HG03432 (cell line): ENCODE data around the gene TMEM151B.

ENCODE experiments used
- ATAC-seq: cut with Tn5 transposase; IDR thresholded peaks from one replicate; pipeline ENCODE4 v1.9.1; 2021; ENCODE audit warnings: mild to moderate bottlenecking, moderate library complexity; ENCODE audit not compliant: unreplicated experiment

The TMEM151B gene

GRCh38 chr6:44263354-44264100, 6.7 kb upstream of the TMEM151B start:
- ATAC-seq: no peak

DNA sequence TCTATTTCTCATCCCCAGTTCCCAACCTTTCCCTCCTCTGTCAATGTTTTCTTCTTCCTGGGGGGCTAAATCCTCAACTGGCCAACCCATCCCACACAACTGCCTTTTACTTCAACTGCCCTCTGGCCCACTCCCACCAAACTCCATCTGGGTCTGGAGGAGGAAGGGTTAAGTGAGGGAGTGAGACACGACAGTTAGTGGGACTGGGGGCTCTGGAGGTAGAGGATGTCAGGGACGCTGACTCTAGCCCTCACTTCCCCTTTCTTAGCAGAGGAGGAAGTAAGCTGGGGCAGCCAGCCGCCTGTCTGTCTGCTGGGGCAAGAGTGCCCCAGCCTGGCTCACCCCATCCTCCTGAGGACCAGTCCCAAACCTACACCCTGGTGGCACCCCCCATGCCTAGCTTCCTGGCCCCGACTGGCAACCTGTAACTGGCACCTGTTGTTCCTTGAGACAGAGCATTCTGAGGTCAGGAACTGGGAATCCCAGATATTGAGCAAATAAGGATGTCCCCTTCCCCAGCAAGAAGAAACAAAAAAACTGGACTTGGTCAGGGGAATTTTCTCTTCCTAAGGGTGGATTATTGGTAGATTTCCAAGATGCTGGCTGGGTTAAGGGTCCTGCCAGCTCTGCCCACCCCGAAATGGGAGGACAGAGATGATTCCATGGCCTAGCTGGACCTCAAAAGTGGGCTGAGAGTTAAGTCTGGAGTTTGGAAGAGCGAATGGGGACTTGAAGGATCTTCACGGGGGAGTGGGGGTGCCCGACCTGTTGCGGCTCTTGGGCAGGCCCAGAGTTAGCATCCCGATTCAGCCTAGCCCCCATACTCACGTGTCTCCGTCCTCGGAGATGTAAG, 5.9 kb upstream of the TMEM151B start:
- peak; percentile 27 for ATAC-seq

- peak; percentile 53 for ATAC-seq
Measured at GRCh38 chr6:44265007-44265721, 5.1 kb upstream of the TMEM151B start, which contains the start of gene NFKBIE. Gene NFKBIE, minus strand, starts transcription at chr6:44265551. Its CDS starts 205 bp downstream, at chr6:44265346.

DNA sequence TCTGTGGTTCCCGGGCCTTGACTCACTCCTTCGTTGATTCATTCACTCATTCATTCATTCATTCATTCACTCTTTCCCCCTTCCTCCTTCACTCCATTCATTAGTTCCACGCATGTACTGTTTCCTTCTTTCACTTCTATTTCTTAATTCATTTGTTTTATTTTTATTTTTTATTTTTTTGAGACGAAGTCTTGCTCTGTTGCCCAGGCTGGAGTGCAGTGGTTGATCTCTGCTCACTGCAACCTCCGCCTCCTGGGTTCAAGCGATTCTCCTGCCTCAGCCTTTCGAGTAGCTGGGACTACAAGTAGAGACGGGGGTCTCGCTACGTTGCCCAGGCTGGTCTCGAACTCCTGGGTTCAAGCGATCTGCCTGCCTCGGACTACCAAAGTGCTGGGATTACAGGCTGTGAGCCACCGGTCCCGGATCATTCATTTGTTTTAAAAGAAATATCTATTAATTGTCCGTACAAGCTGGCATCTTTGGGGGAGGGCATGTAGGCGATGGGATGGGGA, 4.5 kb upstream of the TMEM151B start:
- no peak for ATAC-seq

DNA sequence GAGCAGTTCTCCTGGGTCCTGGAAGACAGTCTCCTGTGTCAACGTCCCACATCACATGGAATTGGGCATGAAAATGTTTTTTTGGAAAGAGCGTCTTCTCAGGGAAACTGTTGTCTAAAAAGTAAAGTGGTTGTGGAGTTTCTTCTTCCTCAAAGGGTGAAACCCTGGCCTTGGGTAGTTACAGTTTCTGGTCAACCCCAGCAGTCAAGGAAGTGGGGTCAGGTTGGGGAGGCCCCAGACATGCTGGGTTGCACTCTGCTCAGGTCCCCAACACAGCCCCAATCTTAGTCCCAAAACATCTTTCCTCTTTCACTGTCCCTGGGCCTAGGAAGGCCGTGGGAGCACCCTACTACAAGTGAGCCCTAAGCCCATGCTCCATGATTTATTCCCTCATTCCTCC, 3.9 kb upstream of the TMEM151B start:
- peak; percentile 25 for ATAC-seq

DNA sequence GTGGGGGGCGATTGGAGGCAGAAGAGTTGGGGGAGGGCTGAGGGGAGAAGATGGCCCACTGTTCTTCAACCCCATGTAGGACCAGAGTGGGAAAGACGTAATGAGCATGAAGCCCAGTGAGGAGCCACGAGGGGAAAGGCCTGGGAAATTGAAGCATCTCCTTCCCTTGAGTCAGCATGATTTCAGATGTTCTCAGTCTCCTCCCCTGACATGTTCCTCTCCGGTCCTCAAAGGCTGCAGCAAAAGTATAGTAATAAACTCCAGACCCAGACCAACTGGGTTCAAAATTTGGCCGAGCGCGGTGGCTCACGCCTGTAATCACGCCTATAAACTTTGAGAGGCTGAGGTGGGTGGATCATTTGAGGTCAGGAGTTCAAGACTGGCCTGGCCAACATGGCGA, 3.0 kb upstream of the TMEM151B start:
- ATAC-seq: no peak

- no peak for ATAC-seq
Measured at GRCh38 chr6:44268095-44268628, 2.1 kb upstream of the TMEM151B start.

DNA sequence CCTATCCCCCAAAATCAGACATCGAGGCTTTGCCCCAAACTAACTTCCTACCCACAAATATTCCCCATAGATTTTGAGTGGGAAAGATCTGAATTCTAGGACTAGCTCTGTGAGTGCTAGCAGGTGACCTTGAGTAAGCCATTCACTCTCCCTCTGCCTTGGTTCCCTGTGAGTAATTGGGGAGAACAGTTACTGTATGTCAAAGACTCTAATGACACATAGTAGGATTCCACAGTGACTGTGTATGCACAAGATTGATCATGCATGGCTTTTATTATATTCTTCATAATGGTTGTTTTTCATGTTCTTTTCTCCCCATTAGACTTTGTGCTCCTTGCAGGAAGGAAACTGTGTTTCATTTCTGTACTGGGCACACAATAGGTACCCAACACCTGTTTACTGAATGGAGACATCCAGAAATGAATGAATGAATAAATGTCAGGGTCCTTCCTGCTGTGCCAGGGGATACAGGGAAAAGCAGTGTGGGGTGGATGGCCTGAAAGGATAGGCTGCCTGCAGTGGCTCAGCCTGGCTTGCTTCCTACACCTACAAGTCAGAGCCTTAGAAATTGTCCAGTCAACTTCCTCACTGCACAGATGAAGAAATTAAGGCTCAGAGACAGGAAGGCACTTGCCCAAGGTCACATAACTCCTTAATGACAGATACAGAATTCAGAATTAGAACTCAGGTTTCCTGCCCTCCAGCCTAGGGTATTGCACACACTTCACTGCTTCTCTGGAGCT, 901 bp upstream of the TMEM151B start:
- ATAC-seq: no peak

- no peak for ATAC-seq
Measured at GRCh38 chr6:44270526-44271405, 516 bp downstream of the TMEM151B start.

GRCh38 chr6:44271406-44271723, 1.1 kb downstream of the TMEM151B start:
- no peak for ATAC-seq

- no peak for ATAC-seq
Measured at GRCh38 chr6:44271914-44272313, 1.7 kb downstream of the TMEM151B start.

GRCh38 chr6:44272529-44272928, 2.3 kb downstream of the TMEM151B start:
- ATAC-seq: no peak

GRCh38 chr6:44272999-44273566, 2.8 kb downstream of the TMEM151B start:
- ATAC-seq: no peak

GRCh38 chr6:44273617-44274016, 3.4 kb downstream of the TMEM151B start:
- no peak for ATAC-seq

DNA sequence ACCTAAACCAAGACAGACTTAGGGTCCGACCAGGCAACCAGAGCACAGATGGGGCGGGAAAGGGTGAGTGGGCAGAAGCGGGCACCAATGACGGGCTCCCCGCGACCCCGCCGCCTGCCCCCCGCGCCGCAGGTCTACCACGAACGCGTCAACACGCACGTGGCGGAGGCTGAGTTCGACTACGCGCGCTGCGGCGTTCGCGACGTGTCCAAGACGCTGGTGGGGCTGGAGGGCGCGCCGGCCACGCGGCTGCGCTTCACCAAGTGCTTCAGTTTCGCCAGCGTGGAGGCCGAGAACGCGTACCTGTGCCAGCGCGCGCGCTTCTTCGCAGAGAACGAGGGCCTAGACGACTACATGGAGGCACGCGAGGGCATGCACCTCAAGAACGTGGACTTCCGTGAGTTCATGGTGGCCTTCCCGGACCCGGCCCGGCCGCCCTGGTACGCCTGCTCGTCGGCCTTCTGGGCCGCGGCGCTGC, 5.1 kb downstream of the TMEM151B start:
- no peak for ATAC-seq

- ATAC-seq: no peak
Measured at GRCh38 chr6:44275749-44276648, 5.7 kb downstream of the TMEM151B start.

DNA sequence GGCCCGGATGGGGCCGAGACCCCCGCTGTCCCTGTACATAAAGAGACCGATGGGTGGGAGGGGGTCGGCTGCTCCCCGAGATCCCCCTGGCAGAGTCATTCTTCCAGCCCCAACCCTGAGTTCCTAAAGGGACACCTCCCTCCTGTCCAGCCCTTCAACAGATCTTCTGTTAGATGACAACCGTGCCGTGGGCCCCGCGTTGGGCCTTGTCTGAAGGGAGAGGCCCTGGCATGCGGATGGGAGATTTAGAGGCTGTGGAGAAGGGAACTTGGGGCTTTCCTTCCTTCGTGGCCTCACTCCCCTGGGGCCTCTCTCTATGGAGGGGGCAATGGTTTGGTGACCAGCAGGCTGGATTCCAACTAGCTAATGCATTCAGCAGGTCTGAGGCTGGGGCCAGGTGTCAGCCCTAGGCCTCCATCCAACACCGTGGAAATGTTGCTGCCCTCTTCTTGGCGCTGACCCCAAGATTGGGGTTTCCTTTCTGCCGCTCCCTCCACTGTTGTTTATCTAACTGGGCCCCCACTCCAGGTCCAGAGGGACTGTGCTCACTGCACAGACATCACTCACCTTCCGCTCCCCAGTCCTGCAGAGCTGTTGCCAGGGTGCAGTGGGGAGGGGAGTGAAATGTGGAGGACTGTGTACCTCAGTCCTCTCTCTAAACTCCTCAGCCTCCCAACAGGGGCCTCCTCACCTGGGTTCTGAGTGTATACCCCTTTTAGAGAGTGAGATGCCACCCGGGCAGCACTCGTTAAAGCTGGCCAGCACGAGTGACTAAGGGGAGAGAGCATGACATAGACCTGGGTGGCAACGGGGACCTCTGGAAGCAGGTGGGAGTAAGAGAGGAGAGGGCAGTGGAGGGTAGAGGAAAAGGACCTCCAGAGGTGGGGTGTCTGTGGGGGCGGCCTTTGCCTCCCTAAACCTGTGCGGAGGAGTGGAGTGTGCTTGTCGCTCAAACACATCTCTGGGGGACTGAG, 6.7 kb downstream of the TMEM151B start:
- no peak for ATAC-seq
